B cell (primary cell): ENCODE results near the gene RNGTT. TPM values are rescaled to one million over a fixed set of nuclear protein-coding genes. Genes with fewer than 3 reads are reported as not detected.

Experiments used
- ATAC-seq: fragments of 200-7000 bp; cut with Tn5 transposase; one replicate; pipeline ENCODE4 v1.10.0; 2021; ENCODE audit warnings: low read depth, mild to moderate bottlenecking, moderate number of reproducible peaks, moderate library complexity
- CTCF ChIA-PET: fragments of 350-600 bp; sonication (Branson Sonifier 250); formaldehyde crosslinking; loops from one replicate; lab custom pipeline; 2021; ENCODE audit warnings: antibody characterized with exemption, inconsistent platforms; lab: Charles Lee
- POLR2A ChIA-PET: fragments of 350-600 bp; sonication (Branson Sonifier 250); formaldehyde crosslinking; loops from one replicate; lab custom pipeline; 2021; ENCODE audit warnings: antibody characterized with exemption; lab: Charles Lee
- DNase-seq: peaks from one replicate; pipeline ENCODE4 v3.0.0; 2013
- H2AFZ ChIP-seq: 2 replicates; pipeline ENCODE4 v1.6.1; 2012; ENCODE audit warnings: mild to moderate bottlenecking, low read depth, low read length; ENCODE audit not compliant: insufficient read depth, poor library complexity, severe bottlenecking
- H3K27ac ChIP-seq, 2 donors: 1 replicate in 1 of 2; 2 replicates in 1 of 2; pipeline ENCODE4 v1.5.1; 2012 to 2013; ENCODE audit warnings: low read length in 2 of 2, mild to moderate bottlenecking in 2 of 2, moderate library complexity in 1 of 2
- H3K27me3 ChIP-seq, 4 experiments: fragments of 200-600 bp in 1 of 4; sonication (generic) in 1 of 4; replicated peaks in 1 of 4; 1 replicate in 2 of 4; 2 replicates in 2 of 4; pipeline versions ENCODE4 v1.6.1 to v1.7.0; 2013 to 2016; ENCODE audit warnings: low read length in 3 of 4, mild to moderate bottlenecking in 2 of 4, mixed read lengths in 1 of 4, moderate library complexity in 1 of 4; ENCODE audit not compliant: insufficient read depth in 4 of 4, control insufficient read depth in 3 of 4; ENCODE audit errors: control extremely low read depth in 1 of 4
- H3K36me3 ChIP-seq, 2 experiments: replicated peaks in 1 of 2; 1 replicate in 1 of 2; 2 replicates in 1 of 2; pipeline versions ENCODE4 v1.6.1 to v1.7.1; 2013; ENCODE audit warnings: low read length in 1 of 2; ENCODE audit not compliant: insufficient read depth in 2 of 2, control insufficient read depth in 1 of 2; ENCODE audit errors: control extremely low read depth in 1 of 2, extremely low read depth in 1 of 2
- H3K4me1 ChIP-seq, 2 donors: fragments of 200-600 bp in 1 of 2; sonication (generic) in 1 of 2; 1 replicate in 1 of 2; 2 replicates in 1 of 2; pipeline versions ENCODE4 v1.5.1 to v1.6.1; 2013 to 2017; ENCODE audit warnings: low read length in 2 of 2; ENCODE audit not compliant: control insufficient read depth in 2 of 2, insufficient read depth in 2 of 2
- H3K4me2 ChIP-seq: replicated peaks from 2 replicates; pipeline ENCODE3; 2012; ENCODE audit warnings: mild to moderate bottlenecking, low read depth, low read length; ENCODE audit not compliant: poor library complexity, severe bottlenecking
- H3K4me3 ChIP-seq, 5 experiments: fragments of 200-600 bp in 1 of 5; sonication (generic) in 1 of 5; 1 replicate in 3 of 5; 2 replicates in 2 of 5; pipeline versions ENCODE4 v1.5.1 to v1.7.0; 2011 to 2016; ENCODE audit warnings: low read length in 4 of 5, mild to moderate bottlenecking in 4 of 5, low read depth in 2 of 5, control low read depth in 1 of 5, moderate library complexity in 1 of 5; ENCODE audit not compliant: insufficient read depth in 1 of 5; ENCODE audit errors: control extremely low read depth in 1 of 5, extremely low read depth in 1 of 5
- H3K79me2 ChIP-seq: fragments of 200-600 bp; sonication (generic); one replicate; pipeline ENCODE4 v1.6.0; 2016; ENCODE audit warnings: low read length; ENCODE audit not compliant: control insufficient read depth, insufficient read depth
- H3K9ac ChIP-seq: fragments of 200-600 bp; sonication (generic); 2 replicates; pipeline ENCODE4 v1.6.1; 2017; ENCODE audit warnings: mild to moderate bottlenecking, low read length, moderate library complexity
- H3K9me3 ChIP-seq, 3 donors: one replicate each; pipeline versions ENCODE4 v1.6.1 to v1.7.1; 2013; ENCODE audit warnings: low read length in 2 of 3; ENCODE audit not compliant: control insufficient read depth in 2 of 3, insufficient read depth in 1 of 3; ENCODE audit errors: control extremely low read depth in 1 of 3
- H4K20me1 ChIP-seq: 2 replicates; pipeline ENCODE4 v1.6.0; 2012; ENCODE audit warnings: mild to moderate bottlenecking, low read length; ENCODE audit not compliant: insufficient read depth, control insufficient read depth, poor library complexity, severe bottlenecking
- H3K27ac Mint-ChIP-seq: one replicate; pipeline ENCODE4 v1.8.0; 2021; ENCODE audit warnings: mixed read lengths
- H3K27me3 Mint-ChIP-seq: one replicate; pipeline ENCODE4 v1.8.0; 2021; ENCODE audit warnings: mixed read lengths
- H3K4me1 Mint-ChIP-seq: one replicate; pipeline ENCODE4 v1.8.0; 2021; ENCODE audit warnings: mixed read lengths
- H3K4me3 Mint-ChIP-seq: one replicate; pipeline ENCODE4 v1.8.0; 2021; ENCODE audit warnings: mixed read lengths
- H3K9me3 Mint-ChIP-seq: one replicate; pipeline ENCODE4 v1.8.0; 2022; ENCODE audit warnings: mixed read lengths; ENCODE audit not compliant: insufficient read depth
- CTCF ChIP-seq: fragments of 200-600 bp; IDR thresholded peaks from one replicate; pipeline ENCODE4 v1.8.0; 2022; ENCODE audit warnings: antibody characterized with exemption, mild to moderate bottlenecking
- EZH2 ChIP-seq: IDR thresholded peaks from 2 replicates; pipeline ENCODE4 v1.6.1; 2012; ENCODE audit warnings: borderline replicate concordance, low read depth, mild to moderate bottlenecking, moderate library complexity, low read length; ENCODE audit not compliant: insufficient read depth, poor library complexity, severe bottlenecking
- whole genome bisulfite sequencing: methylation state at CpG from one replicate; pipeline ENCODE4 v1.1.5; 2013; ENCODE audit warnings: missing lambda C conversion rate; ENCODE audit not compliant: insufficient coverage; 5-methylcytosine and 5-hydroxymethylcytosine counted together
- intact Hi-C: fragments of 100-400 bp; cut with micrococcal nuclease; formaldehyde crosslinking; loops from one replicate; pipeline ENCODE4 v1.10.0; 2022
- polyA plus RNA-seq: library from polyadenylated mRNA; depleted of rRNA; stranded (reverse); fragments of >200 nt; gene quantifications from 2 replicates; pipeline ENCODE4 v1.2.3, GENCODE V29; 2012
- total RNA-seq, 2 donors: library from RNA; stranded (reverse); fragments of 120-200 nt in 1 of 2; gene quantifications; 1 replicate in 1 of 2; 2 replicates in 1 of 2; pipeline versions ENCODE4 v1.2.3 to v1.2.4, GENCODE V29; 2013 to 2022

The RNGTT gene
- total and polyA plus RNA-seq, 2 donors (not counting 1 experiment from before 2014, with no cell fraction given), result 10.8 to 29.1 TPM

GRCh38 chr6:88683734-88684133, 279.7 kb downstream of the RNGTT start:
- Histone ChIP-seq H4K20me1 (no peaks in the 10 kb centered on the region), H3K36me3 (peaks cover 0 to 2% of the 10 kb centered on the region in 2 experiments), H3K9me3 (no peaks in the 10 kb centered on the region), H3K79me2 (no peaks in the 10 kb centered on the region), H3K4me1 (no peaks in the 10 kb centered on the region), H3K4me3 (no peak overlapping the region), H3K27ac (no peak overlapping the region), H2AFZ (no peak overlapping the region), H3K4me2 (no peak overlapping the region), H3K9ac (no peak overlapping the region), H3K27me3 (no peaks in the 10 kb centered on the region)
- ATAC-seq, result no peak
- TF ChIP-seq EZH2, result no peak
- no peak for TF ChIP-seq CTCF
- CTCF ChIA-PET, result no interaction called here
- no peak for DNase-seq
- Mint-ChIP-seq H3K27me3 (no peaks in the 10 kb centered on the region), H3K4me1 (no peaks in the 10 kb centered on the region), H3K27ac (no peak overlapping the region), H3K9me3 (no peaks in the 10 kb centered on the region), H3K4me3 (no peak overlapping the region)
- WGBS, result 100% methylated on average over 2 of the region's 3 CpGs
- intact Hi-C loops, result no loop called here
- POLR2A ChIA-PET, result no interaction called here

GRCh38 chr6:88680654-88681053, 282.8 kb downstream of the RNGTT start:
- Histone ChIP-seq H3K4me1 (no peaks in the 10 kb centered on the region), H2AFZ (no peak overlapping the region), H3K9ac (no peak overlapping the region), H3K27ac (no peak overlapping the region), H3K27me3 (no peaks in the 10 kb centered on the region), H3K79me2 (no peaks in the 10 kb centered on the region), H3K4me3 (no peak overlapping the region), H4K20me1 (no peaks in the 10 kb centered on the region), H3K9me3 (peaks cover 0 to 3% (median 0%) of the 10 kb centered on the region in 3 donors), H3K36me3 (no peaks in the 10 kb centered on the region), H3K4me2 (no peak overlapping the region)
- Mint-ChIP-seq H3K9me3 (no peaks in the 10 kb centered on the region), H3K4me1 (no peaks in the 10 kb centered on the region), H3K27ac (no peak overlapping the region), H3K27me3 (no peaks in the 10 kb centered on the region), H3K4me3 (no peak overlapping the region)
- POLR2A ChIA-PET, result no interaction called here
- TF ChIP-seq EZH2, result no peak
- TF ChIP-seq CTCF, result no peak
- intact Hi-C loops, result no loop called here
- no peak for DNase-seq
- WGBS, result 100% methylated on average over 1 of the region's 6 CpGs
- CTCF ChIA-PET, result no interaction called here
- ATAC-seq, result no peak
